A549 (cell line): ENCODE results near the gene FAM50B. TPM values are rescaled to one million over a fixed set of nuclear protein-coding genes. Genes with fewer than 3 reads are reported as not detected.

Experiments
- ATAC-seq, 2 experiments: fragments of 200-7000 bp in 1 of 2; fragments of >200 bp in 1 of 2; cut with Nextera tagmentation in 1 of 2; cut with Tn5 transposase in 1 of 2; 3 replicates each; pipeline versions ENCODE4 v1.8.0 to v1.9.1; 2018 to 2020; ENCODE audit warnings: mild to moderate bottlenecking in 1 of 2, moderate library complexity in 1 of 2
- CTCF ChIA-PET: fragments of 300-600 bp; sonication (Branson Sonifier 250); formaldehyde crosslinking; extraction: SDS; loops from one replicate; lab custom pipeline; 2021; ENCODE audit warnings: antibody characterized with exemption, inconsistent platforms; lab: Yijun Ruan, JAX
- POLR2A ChIA-PET: fragments of 350-600 bp; formaldehyde crosslinking; extraction: SDS; loops from one replicate; lab custom pipeline; 2021; ENCODE audit warnings: antibody characterized with exemption, inconsistent platforms; lab: Yijun Ruan, JAX
- DNase-seq, 2 experiments: peaks; one replicate each; pipeline versions ENCODE4 v3.0.0 to v3.0.0-alpha.2; 2011 to 2016; ENCODE audit warnings: low read depth in 1 of 2, low spot score in 1 of 2
- FAIRE-seq: peaks from 2 replicates; lab custom pipeline; 2011; peaks lifted over from hg19 to GRCh38; lab: Jason Lieb, UNC
- H3K27ac ChIP-seq, 2 experiments: fragments of >200 bp; sonication (Bioruptor Twin); formaldehyde crosslinking; 3 replicates each; pipeline ENCODE4 v1.5.1; 2016 to 2017
- H3K4me1 ChIP-seq: fragments of >200 bp; sonication (Bioruptor Twin); formaldehyde crosslinking; 3 replicates; pipeline ENCODE4 v1.6.1; 2016
- H3K4me2 ChIP-seq: fragments of >200 bp; sonication (Bioruptor Twin); formaldehyde crosslinking; 3 replicates; pipeline ENCODE4 v1.6.1; 2016
- H3K4me3 ChIP-seq: fragments of >200 bp; sonication (Bioruptor Twin); formaldehyde crosslinking; 3 replicates; pipeline ENCODE4 v1.5.1; 2016
- H3K9me3 ChIP-seq: fragments of >200 bp; sonication (Bioruptor Twin); formaldehyde crosslinking; 3 replicates; pipeline ENCODE4 v1.6.1; 2016
- BCL3 ChIP-seq: fragments of >200 bp; sonication (Bioruptor Twin); formaldehyde crosslinking; IDR thresholded peaks from 3 replicates; pipeline ENCODE4 v1.6.1; 2016
- CEBPB ChIP-seq, 2 experiments: fragments of >200 bp in 1 of 2; sonication (Bioruptor Twin) in 1 of 2; formaldehyde crosslinking in 1 of 2; IDR thresholded peaks; 2 replicates each; pipeline ENCODE4 v1.6.1; 2012 to 2016
- CHD2 ChIP-seq: fragments of 150-350 bp; IDR thresholded peaks from 2 replicates; pipeline ENCODE4 v1.6.1; 2014; ENCODE audit warnings: low read length; ENCODE audit not compliant: partially characterized antibody
- CTCF ChIP-seq: fragments of >200 bp; sonication (Bioruptor Twin); formaldehyde crosslinking; IDR thresholded peaks from 3 replicates; pipeline ENCODE4 v1.5.1; 2016
- E2F6 ChIP-seq: IDR thresholded peaks from 2 replicates; pipeline ENCODE4 v1.6.1; 2012; ENCODE audit warnings: low read depth, borderline replicate concordance
- ELK1 ChIP-seq: fragments of 150-350 bp; IDR thresholded peaks from 2 replicates; pipeline ENCODE4 v1.6.1; 2014; ENCODE audit warnings: low read depth, mild to moderate bottlenecking, low read length
- HOXA7 ChIP-seq: fragments of 250-450 bp; sonication (Bioruptor Pico); IDR thresholded peaks from 2 replicates; pipeline ENCODE4 v1.5.0; 2020; ENCODE audit warnings: mild to moderate bottlenecking, moderate library complexity
- MAX ChIP-seq: IDR thresholded peaks from 2 replicates; pipeline ENCODE4 v1.6.1; 2012
- NFE2L2 ChIP-seq: fragments of 150-350 bp; conservative IDR thresholded peaks from 2 replicates; pipeline ENCODE4 v1.6.1; 2014; ENCODE audit warnings: low read length
- POLR2A ChIP-seq: IDR thresholded peaks from 2 replicates; pipeline ENCODE4 v1.6.1; 2012; ENCODE audit warnings: mild to moderate bottlenecking, low read length
- POLR2AphosphoS2 ChIP-seq: conservative IDR thresholded peaks from 2 replicates; pipeline ENCODE4 v1.6.1; 2012; ENCODE audit warnings: low read length, improper control_type of control experiment, inconsistent platforms
- RNF2 ChIP-seq: fragments of 200-600 bp; sonication (generic); IDR thresholded peaks from 2 replicates; pipeline ENCODE4 v1.6.1; 2016; ENCODE audit warnings: low read depth, mild to moderate bottlenecking, antibody characterized with exemption, moderate library complexity, borderline replicate concordance
- SMC3 ChIP-seq: fragments of >200 bp; sonication (Bioruptor Twin); formaldehyde crosslinking; IDR thresholded peaks from 3 replicates; pipeline ENCODE4 v1.6.1; 2018; ENCODE audit warnings: inconsistent platforms
- ZNF302 ChIP-seq: fragments of 250-450 bp; sonication (Bioruptor Pico); IDR thresholded peaks from 2 replicates; pipeline ENCODE4 v1.9.0; 2021; ENCODE audit warnings: inconsistent platforms, mild to moderate bottlenecking, moderate library complexity
- ZSCAN20 ChIP-seq: fragments of 250-450 bp; sonication (Bioruptor Pico); IDR thresholded peaks from 2 replicates; pipeline ENCODE4 v1.8.0; 2022; ENCODE audit warnings: mild to moderate bottlenecking, moderate library complexity
- WGBS: methylation state at CpG from one replicate; pipeline ENCODE4 v1.1.6; 2017; ENCODE audit errors: missing lambda C conversion rate; 5-methylcytosine and 5-hydroxymethylcytosine counted together
- polyA plus RNA-seq, 4 experiments: library from polyadenylated mRNA; depleted of rRNA in 3 of 4; stranded (reverse); fragments of >200 nt; fragmentation: RNase III in 1 of 4; extraction: RNeasy Plus Mini Kit Qiagen cat#74134 plus additional on column Dnase treatment in 1 of 4; gene quantifications; 2 replicates in 3 of 4; 3 replicates in 1 of 4; pipeline ENCODE4 v1.2.3, GENCODE V29; 2011 to 2017

The FAM50B gene
- polyA plus RNA-seq, 2 of the 4 experiments (the other 2 are of a cell fraction), result 5.1 to 6.4 TPM

GRCh38 chr6:3899970-3900439 is 50.8 kb downstream of the FAM50B start:
- H3K4me1 ChIP-seq, result no peaks in the 10 kb centered on the region
- FAIRE-seq (no peak), DNase-seq (no peak), ATAC-seq (no peak)
- H3K27ac ChIP-seq, result no peak overlapping the region
- H3K4me2 ChIP-seq, result no peak overlapping the region
- ChIA-PET POLR2A (no interaction called here), CTCF (interaction anchor here (0.8 to 1.2 kb wide), 2 partner anchors 11 to 33 kb away, joined by 3 to 4 read pairs; no protein-coding TSS in a partner anchor)
- no peaks in the 10 kb centered on the region for H3K9me3 ChIP-seq
- TF ChIP-seq HOXA7 (CRISPR knock-in tag) (no peak), CTCF (no peak), CHD2 (no peak), CEBPB (IDR thresholded peaks at IDR 0.05) (no peak), POLR2A (no peak), POLR2AphosphoS2 (no peak), SMC3 (no peak), E2F6 (no peak), ELK1 (no peak), RNF2 (no peak), ZNF302 (CRISPR knock-in tag) (no peak), NFE2L2 (no peak), ZSCAN20 (CRISPR knock-in tag) (no peak), BCL3 (no peak), MAX (no peak)
- no peak overlapping the region for H3K4me3 ChIP-seq
- 87% methylated on average over 14 of the region's 14 CpGs for WGBS

Other genes starting within 250 kb of the FAM50B start
- 2.5 and 6.3 TPM in 2 replicates for gene PXDC1, start 97.7 kb upstream of the FAM50B start, polyA plus RNA-seq (2011; rRNA removed)
- 6.6 to 8.0 TPM (median 7.1 TPM) in 3 replicates for gene PXDC1, start 97.7 kb upstream of the FAM50B start, polyA plus RNA-seq (2017; fragmentation: RNase III; extraction: RNeasy Plus Mini Kit Qiagen cat#74134 plus additional on column Dnase treatment)
- gene FAM217A, start 229.8 kb downstream of the FAM50B start, polyA plus RNA-seq (2011; rRNA removed), result not detected in 2 replicates
- not detected in 3 replicates for gene FAM217A, start 229.8 kb downstream of the FAM50B start, polyA plus RNA-seq (2017; fragmentation: RNase III; extraction: RNeasy Plus Mini Kit Qiagen cat#74134 plus additional on column Dnase treatment)